Activated naive CD4-positive, alpha-beta T cell treated with anti-CD3 and anti-CD28 coated beads for 36 hours (primary cell): ENCODE measurements around the gene CIC. TPM values are rescaled to one million over a fixed set of nuclear protein-coding genes. Genes with fewer than 3 reads are reported as not detected.

Experiments used
- CTCF ChIA-PET: fragments of 350-600 bp; sonication (Branson Sonifier 250); formaldehyde crosslinking; loops from one replicate; lab custom pipeline; 2021; ENCODE audit warnings: antibody characterized with exemption; lab: Charles Lee
- DNase-seq: peaks from one replicate; pipeline ENCODE4 v3.0.0-alpha.2; 2020
- H3K27ac Mint-ChIP-seq: one replicate; pipeline ENCODE4 v1.8.0; 2021; ENCODE audit warnings: mild to moderate bottlenecking, mixed read lengths
- H3K27me3 Mint-ChIP-seq: one replicate; pipeline ENCODE4 v1.8.0; 2021; ENCODE audit warnings: low read depth, mixed read lengths
- H3K36me3 Mint-ChIP-seq: one replicate; pipeline ENCODE4 v1.8.0; 2021; ENCODE audit warnings: low read depth, mixed read lengths
- H3K4me1 Mint-ChIP-seq: one replicate; pipeline ENCODE4 v1.8.0; 2021; ENCODE audit warnings: low read depth, mixed read lengths
- H3K4me3 Mint-ChIP-seq: one replicate; pipeline ENCODE4 v1.8.0; 2021; ENCODE audit warnings: mild to moderate bottlenecking, moderate library complexity, mixed read lengths
- H3K9me3 Mint-ChIP-seq: one replicate; pipeline ENCODE4 v1.8.0; 2021; ENCODE audit warnings: mixed read lengths
- intact Hi-C: fragments of 100-400 bp; cut with micrococcal nuclease; formaldehyde crosslinking; loops from one replicate; pipeline ENCODE4 v1.15.1; 2023
- total RNA-seq, 2 experiments: library from RNA; stranded (reverse); gene quantifications; one replicate each; pipeline ENCODE4 v1.2.3, GENCODE V29; 2021

CIC gene
- total RNA-seq, 2 experiments from 2014 or later: 60.2 to 61.5 TPM

GRCh38 chr19:42232435-42232834 lies 36.6 kb upstream of the CIC start:
- Mint-ChIP-seq H3K4me3 (no peak overlapping the region), H3K4me1 (peaks cover 27% of the 10 kb centered on the region), H3K27ac (peak overlapping the region; percentile 46), H3K27me3 (no peaks in the 10 kb centered on the region), H3K36me3 (peaks cover 31% of the 10 kb centered on the region), H3K9me3 (no peaks in the 10 kb centered on the region)
- intact Hi-C loops: no loop called here
- CTCF ChIA-PET: no interaction called here
- no peak for DNase-seq

- peaks cover 31% of the 10 kb centered on the region for H3K36me3 Mint-ChIP-seq
- no peak for DNase-seq
- CTCF ChIA-PET: no interaction called here
- no peaks in the 10 kb centered on the region for H3K27me3 Mint-ChIP-seq
- H3K9me3 Mint-ChIP-seq: no peaks in the 10 kb centered on the region
- H3K4me1 Mint-ChIP-seq: peaks cover 23% of the 10 kb centered on the region
- intact Hi-C loops: no loop called here
- H3K4me3 Mint-ChIP-seq: no peak overlapping the region
- H3K27ac Mint-ChIP-seq: no peak overlapping the region
These were observed 35.9 kb upstream of the CIC start for GRCh38 chr19:42233106-42233505.

DNA sequence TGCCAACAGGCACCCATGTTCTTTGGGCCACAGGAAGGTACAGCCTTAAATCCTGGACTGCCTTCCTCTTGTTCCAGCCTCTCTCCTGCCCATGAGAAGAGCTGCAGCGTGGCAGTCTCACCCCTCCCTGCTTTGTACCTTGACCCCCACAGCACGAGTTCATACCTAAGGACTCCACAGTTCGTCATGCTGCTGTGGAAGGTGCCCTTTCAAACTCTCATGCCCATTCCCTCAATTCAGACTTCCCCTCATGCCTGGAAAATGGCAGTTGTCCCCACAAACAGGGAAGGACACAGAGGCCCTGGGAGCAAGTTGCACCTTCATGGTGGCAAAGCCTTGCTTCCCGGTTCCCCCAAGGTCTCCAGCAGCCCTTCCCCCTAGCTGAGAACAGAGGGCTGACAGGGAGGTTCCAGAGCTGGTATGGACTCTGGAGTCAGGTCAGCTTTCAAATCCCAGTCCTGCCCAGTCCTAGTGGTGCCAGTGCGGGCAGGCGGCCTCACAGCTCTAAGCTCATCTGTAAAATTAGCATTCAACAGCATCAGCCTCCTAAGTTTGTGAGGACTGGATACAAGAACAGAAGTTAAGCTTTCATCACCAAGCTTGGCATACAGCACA lies 35.3 kb upstream of the CIC start:
- CTCF ChIA-PET: no interaction called here
- Mint-ChIP-seq H3K4me3 (no peak overlapping the region), H3K36me3 (peaks cover 31% of the 10 kb centered on the region), H3K27ac (peak overlapping the region; percentile 28), H3K27me3 (no peaks in the 10 kb centered on the region), H3K9me3 (no peaks in the 10 kb centered on the region), H3K4me1 (peaks cover 20% of the 10 kb centered on the region)
- DNase-seq: no peak
- intact Hi-C loops: no loop called here

DNA sequence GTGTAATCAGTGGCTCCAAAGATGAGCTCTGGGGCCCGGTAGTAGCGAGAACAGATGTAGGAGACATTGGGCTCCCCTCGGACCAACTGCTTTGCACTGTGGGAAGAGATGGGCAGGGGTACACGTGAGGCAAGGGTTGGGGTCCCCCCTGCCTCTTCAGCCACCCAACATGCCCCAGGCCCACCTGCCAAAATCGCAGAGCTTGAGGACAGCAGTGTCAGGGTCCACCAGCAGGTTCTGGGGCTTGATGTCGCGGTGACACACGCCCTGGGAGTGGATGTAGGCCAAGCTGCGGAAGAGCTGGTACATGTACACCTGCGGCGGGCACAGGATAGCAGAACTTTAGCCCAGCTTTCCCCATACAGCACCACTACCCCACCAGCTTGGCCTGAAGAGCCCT lies 34.7 kb upstream of the CIC start:
- H3K27me3 Mint-ChIP-seq: no peaks in the 10 kb centered on the region
- intact Hi-C loops: no loop called here
- peaks cover 31% of the 10 kb centered on the region for H3K36me3 Mint-ChIP-seq

GRCh38 chr19:42235181-42235580 lies 33.9 kb upstream of the CIC start:
- no peak overlapping the region for H3K27ac Mint-ChIP-seq
- no peaks in the 10 kb centered on the region for H3K27me3 Mint-ChIP-seq
- intact Hi-C loops: no loop called here
- CTCF ChIA-PET: interaction anchor here (1.4 kb wide), 1 partner anchor 44 kb away, joined by 5 read pairs; no protein-coding TSS in a partner anchor
- no peak overlapping the region for H3K4me3 Mint-ChIP-seq
- H3K4me1 Mint-ChIP-seq: peaks cover 25% of the 10 kb centered on the region
- no peak for DNase-seq
- H3K36me3 Mint-ChIP-seq: peaks cover 30% of the 10 kb centered on the region
- no peaks in the 10 kb centered on the region for H3K9me3 Mint-ChIP-seq

More for the DNA sequence above, 34.7 kb upstream of the CIC start:
- CTCF ChIA-PET: interaction anchor here (1.4 kb wide), 1 partner anchor 45 kb away, joined by 5 read pairs; no protein-coding TSS in a partner anchor
- Mint-ChIP-seq H3K4me3 (no peak overlapping the region), H3K9me3 (no peaks in the 10 kb centered on the region), H3K4me1 (peaks cover 22% of the 10 kb centered on the region), H3K27ac (no peak overlapping the region)
- no peak for DNase-seq

DNA sequence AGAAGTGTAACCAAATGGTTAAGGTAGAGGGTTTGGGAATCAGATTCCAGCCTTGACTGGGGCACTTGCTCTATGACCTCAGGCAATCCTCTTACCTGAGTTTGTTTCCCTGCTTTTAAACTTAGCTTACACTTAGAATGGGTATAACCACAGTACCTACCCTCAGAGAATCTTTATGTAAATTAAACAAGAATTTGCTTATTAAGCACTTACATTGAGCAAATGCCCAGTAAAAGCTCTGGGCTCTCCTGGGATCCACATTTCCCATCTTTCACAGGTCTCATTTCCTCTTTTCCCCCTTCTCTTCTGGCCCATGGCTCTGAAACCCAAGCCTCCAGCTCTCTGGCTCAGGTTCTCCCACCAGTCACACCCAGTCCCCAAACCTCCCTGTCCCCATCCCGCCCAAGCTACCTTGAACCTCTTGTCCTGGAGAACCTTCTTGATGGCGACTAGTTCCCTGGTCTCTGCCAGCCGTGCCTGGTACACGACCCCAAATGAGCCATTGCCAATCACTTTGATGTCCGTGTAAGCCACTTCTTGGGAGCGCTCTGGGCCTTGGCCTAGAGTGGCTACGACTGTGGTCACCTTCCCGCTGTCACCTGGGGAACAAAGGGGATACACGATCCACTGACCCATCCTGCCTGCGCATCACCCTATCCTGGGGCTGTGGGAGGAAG lies 29.4 kb upstream of the CIC start:
- no peaks in the 10 kb centered on the region for H3K9me3 Mint-ChIP-seq
- CTCF ChIA-PET: interaction anchor here (0.6 to 1.4 kb wide), 6 partner anchors 39 to 131 kb away, joined by 3 to 5 read pairs (median 3); partner anchors contain the start of gene POU2F2
- peaks cover 23% of the 10 kb centered on the region for H3K36me3 Mint-ChIP-seq
- DNase-seq: no peak
- H3K27me3 Mint-ChIP-seq: no peaks in the 10 kb centered on the region
- peaks cover 35% of the 10 kb centered on the region for H3K4me1 Mint-ChIP-seq
- intact Hi-C loops: loop anchor here (10.0 kb wide), 1 partner anchor 355 kb away; the partner anchor contains the start of gene ARHGEF1
- H3K27ac Mint-ChIP-seq: no peak overlapping the region
- no peak overlapping the region for H3K4me3 Mint-ChIP-seq

DNA sequence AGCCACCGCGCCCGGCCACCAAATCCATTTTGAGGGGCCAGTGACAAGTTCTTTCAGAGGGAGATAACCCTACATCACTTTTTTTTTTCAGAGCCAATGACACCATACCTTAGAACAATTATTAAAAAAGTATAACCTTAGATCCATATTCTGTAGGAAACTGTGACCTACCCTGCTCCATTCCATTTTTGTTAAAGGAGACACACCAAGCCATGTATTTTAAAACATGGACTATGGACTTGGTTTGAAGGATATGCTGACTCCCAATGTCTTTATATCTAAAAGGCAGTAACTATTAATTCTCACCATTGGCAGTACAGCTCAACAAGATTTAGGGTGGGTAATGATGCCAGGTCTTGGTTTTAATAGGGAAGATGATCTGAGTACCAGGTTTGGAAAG lies 27.8 kb upstream of the CIC start:
- Mint-ChIP-seq H3K27ac (no peak overlapping the region), H3K27me3 (no peaks in the 10 kb centered on the region), H3K9me3 (no peaks in the 10 kb centered on the region), H3K36me3 (peaks cover 10% of the 10 kb centered on the region), H3K4me1 (peaks cover 45% of the 10 kb centered on the region), H3K4me3 (peak overlapping the region; percentile 87)
- no peak for DNase-seq
- intact Hi-C loops: loop anchor here (10.0 kb wide), 1 partner anchor 356 kb away; the partner anchor contains the start of gene ARHGEF1
- CTCF ChIA-PET: interaction anchor here (0.7 to 6.0 kb wide), 5 partner anchors 21 to 108 kb away, joined by 3 to 57 read pairs (median 4); partner anchors contain the start of gene ZNF526

DNA sequence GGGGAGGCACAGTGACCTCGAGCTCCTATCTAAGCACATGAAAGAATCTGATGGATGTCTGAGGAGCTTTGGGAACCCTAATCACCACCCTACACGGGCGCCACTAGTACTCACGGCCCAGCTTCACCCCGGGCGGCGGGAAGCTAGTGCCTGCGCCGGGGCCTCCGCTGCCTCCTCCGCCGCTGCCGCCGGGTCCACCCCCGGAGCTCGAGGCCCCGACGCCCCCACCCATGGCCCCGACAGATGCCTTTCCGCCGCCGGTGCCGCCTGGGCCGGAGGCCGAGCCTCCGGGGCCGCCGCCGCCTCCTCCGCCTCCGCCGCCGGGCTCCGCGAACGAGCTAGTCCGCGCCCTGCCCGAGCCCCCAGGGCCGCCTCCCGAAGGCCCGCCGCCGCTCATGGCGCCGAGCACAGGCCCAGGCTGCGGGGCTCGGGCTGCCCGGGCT lies 27.0 kb upstream of the CIC start:
- CTCF ChIA-PET: interaction anchor here (0.7 to 6.0 kb wide), 6 partner anchors 9 to 133 kb away, joined by 3 to 57 read pairs (median 6); partner anchors contain the start of gene ZNF526
- DNase-seq: peak; percentile 35
- intact Hi-C loops: loop anchor here (1.0 to 10.0 kb wide), 8 partner anchors 22 to 383 kb away; partner anchors contain the start of genes ARHGEF1, RABAC1, ZNF526 and ZNF574
- Mint-ChIP-seq H3K9me3 (no peaks in the 10 kb centered on the region), H3K36me3 (peaks cover 9% of the 10 kb centered on the region), H3K27ac (peak overlapping the region; percentile 82), H3K4me1 (peaks cover 50% of the 10 kb centered on the region), H3K27me3 (no peaks in the 10 kb centered on the region), H3K4me3 (peak overlapping the region; percentile 87)

GRCh38 chr19:42242512-42243409 lies 26.3 kb upstream of the CIC start, which contains the start of gene GSK3A:
GSK3A (minus strand) TSS chr19:42242602; CDS start chr19:42242465, 137 bp downstream.
- intact Hi-C loops: loop anchor here (1.0 to 10.0 kb wide), 9 partner anchors 22 to 383 kb away; partner anchors contain the start of genes ARHGEF1, RABAC1, ZNF526 and ZNF574
- Mint-ChIP-seq H3K27ac (peak within 1 kb of the TSS; percentile 99), H3K4me1 (peaks cover 53% of the 10 kb centered on the region), H3K27me3 (no peaks in the 10 kb centered on the region), H3K9me3 (no peaks in the 10 kb centered on the region), H3K36me3 (peaks cover 10% of the 10 kb centered on the region), H3K4me3 (peak within 1 kb of the TSS; percentile 87)
- DNase-seq: peak; percentile 97
- CTCF ChIA-PET: interaction anchor here (0.6 to 6.0 kb wide), 8 partner anchors 12 to 519 kb away, joined by 3 to 57 read pairs (median 4); no protein-coding TSS in a partner anchor

- Mint-ChIP-seq H3K4me1 (peaks cover 46% of the 10 kb centered on the region), H3K27me3 (no peaks in the 10 kb centered on the region), H3K9me3 (no peaks in the 10 kb centered on the region), H3K36me3 (peaks cover 12% of the 10 kb centered on the region), H3K27ac (peak overlapping the region; percentile 99), H3K4me3 (peak overlapping the region; percentile 86)
- peak; percentile 96 for DNase-seq
- intact Hi-C loops: loop anchor here (1.0 to 10.0 kb wide), 7 partner anchors 10 to 360 kb away; partner anchors contain the start of genes ARHGEF1, MEGF8, PAFAH1B3 and PRR19
- CTCF ChIA-PET: interaction anchor here (0.8 to 6.0 kb wide), 3 partner anchors 30 to 54 kb away, joined by 3 to 57 read pairs (median 4); no protein-coding TSS in a partner anchor
These were observed 24.5 kb upstream of the CIC start for GRCh38 chr19:42244347-42245220.
